Endothelial cell of umbilical vein (primary cell): ENCODE measurements around the gene TGM3.

Source experiments
- CTCF ChIP-seq, 2 donors: IDR thresholded peaks; 1 replicate in 1 of 2; 2 replicates in 1 of 2; pipeline ENCODE4 v1.5.1; 2011; ENCODE audit warnings: low read length in 2 of 2, mild to moderate bottlenecking in 2 of 2, moderate library complexity in 2 of 2, control low read depth in 1 of 2, inconsistent platforms in 1 of 2, low read depth in 1 of 2; ENCODE audit not compliant: insufficient read depth in 1 of 2; ENCODE audit errors: extremely low read depth in 1 of 2
- EZH2 ChIP-seq: IDR thresholded peaks from 2 replicates; pipeline ENCODE4 v1.6.1; 2012; ENCODE audit warnings: borderline replicate concordance, low read depth, mild to moderate bottlenecking, moderate library complexity, low read length, inconsistent platforms; ENCODE audit not compliant: severe bottlenecking
- JUN ChIP-seq: IDR thresholded peaks from 2 replicates; pipeline ENCODE4 v1.6.1; 2011; ENCODE audit warnings: borderline replicate concordance, low read depth; ENCODE audit not compliant: insufficient read length, insufficient read depth
- MAX ChIP-seq: IDR thresholded peaks from 2 replicates; pipeline ENCODE4 v1.6.1; 2011; ENCODE audit not compliant: insufficient read depth, insufficient read length
- POLR2A ChIP-seq: IDR thresholded peaks from 2 replicates; pipeline ENCODE4 v1.6.1; 2012; ENCODE audit warnings: low read depth, mild to moderate bottlenecking, control low read depth, low read length
- POLR2AphosphoS5 ChIP-seq: IDR thresholded peaks from 2 replicates; pipeline ENCODE4 v1.6.1; 2012; ENCODE audit warnings: low read depth, mild to moderate bottlenecking, control low read depth, low read length, moderate library complexity; ENCODE audit not compliant: insufficient read depth

GRCh38 chr20:2287504-2287903 is 8.3 kb upstream of the TGM3 start:
- TF ChIP-seq CTCF (IDR thresholded peaks at IDR 0.05; ENCODE audit: extremely low read depth in 1 of 2, insufficient read depth in 1 of 2, low read depth in 1 of 2, low read length in 2 of 2) (no peak), POLR2A (no peak), JUN (no peak), EZH2 (no peak), POLR2AphosphoS5 (no peak), MAX (no peak)
